BE2C (cell line): ENCODE data around the gene KCTD5.
A peak's percentile ranks its signal among the peaks of the same experiment; 100 is the strongest.

Experiments used
- DNase-seq: peaks from one replicate; pipeline ENCODE4 v3.0.0-alpha.2; 2020
- H3K27me3 ChIP-seq: fragments of 250-450 bp; sonication (Bioruptor Pico); 2 replicates; pipeline ENCODE4 v1.5.1; 2020; ENCODE audit warnings: mild to moderate bottlenecking
- H3K36me3 ChIP-seq: fragments of 250-450 bp; sonication (Bioruptor Pico); 2 replicates; pipeline ENCODE4 v1.5.1; 2020; ENCODE audit warnings: mild to moderate bottlenecking
- H3K4me1 ChIP-seq: fragments of 250-450 bp; sonication (Bioruptor Pico); 2 replicates; pipeline ENCODE4 v1.5.1; 2020
- H3K4me3 ChIP-seq: 2 replicates; pipeline ENCODE4 v1.5.1; 2011; ENCODE audit warnings: low read depth, low read length
- H3K9me3 ChIP-seq: fragments of 250-450 bp; sonication (Bioruptor Pico); 2 replicates; pipeline ENCODE4 v1.5.1; 2020
- TF ChIP-seq, protein P1 (sequence below): IDR thresholded peaks from 2 replicates; pipeline ENCODE4 v1.5.1; 2012; ENCODE audit warnings: mild to moderate bottlenecking, low read depth, low read length

KCTD5 gene

DNA sequence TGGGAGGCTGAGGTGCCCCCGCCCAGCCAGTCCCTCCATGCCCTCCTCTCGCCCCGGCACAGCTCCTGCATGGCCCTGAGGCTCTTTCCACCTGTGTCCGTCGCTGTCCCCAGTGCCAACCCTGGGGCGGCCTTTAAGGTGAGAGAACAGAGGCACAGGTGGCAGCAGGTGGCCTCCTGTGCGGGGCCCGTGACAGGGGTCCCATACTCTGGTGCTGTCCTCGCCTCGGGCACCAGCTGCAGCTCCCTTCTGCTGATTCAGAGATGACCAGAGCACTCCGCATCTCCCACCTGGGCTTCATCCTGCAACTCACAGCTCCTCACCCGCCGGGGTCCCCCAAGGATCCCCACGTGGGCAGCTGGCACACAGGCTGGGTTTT lies 29.7 kb downstream of the KCTD5 start:
- no peaks in the 10 kb centered on the region for H3K27me3 ChIP-seq
- H3K4me3 ChIP-seq: no peak overlapping the region
- H3K4me1 ChIP-seq: no peaks in the 10 kb centered on the region
- TF ChIP-seq, protein P1, sequence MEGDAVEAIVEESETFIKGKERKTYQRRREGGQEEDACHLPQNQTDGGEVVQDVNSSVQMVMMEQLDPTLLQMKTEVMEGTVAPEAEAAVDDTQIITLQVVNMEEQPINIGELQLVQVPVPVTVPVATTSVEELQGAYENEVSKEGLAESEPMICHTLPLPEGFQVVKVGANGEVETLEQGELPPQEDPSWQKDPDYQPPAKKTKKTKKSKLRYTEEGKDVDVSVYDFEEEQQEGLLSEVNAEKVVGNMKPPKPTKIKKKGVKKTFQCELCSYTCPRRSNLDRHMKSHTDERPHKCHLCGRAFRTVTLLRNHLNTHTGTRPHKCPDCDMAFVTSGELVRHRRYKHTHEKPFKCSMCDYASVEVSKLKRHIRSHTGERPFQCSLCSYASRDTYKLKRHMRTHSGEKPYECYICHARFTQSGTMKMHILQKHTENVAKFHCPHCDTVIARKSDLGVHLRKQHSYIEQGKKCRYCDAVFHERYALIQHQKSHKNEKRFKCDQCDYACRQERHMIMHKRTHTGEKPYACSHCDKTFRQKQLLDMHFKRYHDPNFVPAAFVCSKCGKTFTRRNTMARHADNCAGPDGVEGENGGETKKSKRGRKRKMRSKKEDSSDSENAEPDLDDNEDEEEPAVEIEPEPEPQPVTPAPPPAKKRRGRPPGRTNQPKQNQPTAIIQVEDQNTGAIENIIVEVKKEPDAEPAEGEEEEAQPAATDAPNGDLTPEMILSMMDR: no peak
- H3K9me3 ChIP-seq: no peaks in the 10 kb centered on the region
- no peak for DNase-seq
- H3K36me3 ChIP-seq: peaks cover 14% of the 10 kb centered on the region

DNA sequence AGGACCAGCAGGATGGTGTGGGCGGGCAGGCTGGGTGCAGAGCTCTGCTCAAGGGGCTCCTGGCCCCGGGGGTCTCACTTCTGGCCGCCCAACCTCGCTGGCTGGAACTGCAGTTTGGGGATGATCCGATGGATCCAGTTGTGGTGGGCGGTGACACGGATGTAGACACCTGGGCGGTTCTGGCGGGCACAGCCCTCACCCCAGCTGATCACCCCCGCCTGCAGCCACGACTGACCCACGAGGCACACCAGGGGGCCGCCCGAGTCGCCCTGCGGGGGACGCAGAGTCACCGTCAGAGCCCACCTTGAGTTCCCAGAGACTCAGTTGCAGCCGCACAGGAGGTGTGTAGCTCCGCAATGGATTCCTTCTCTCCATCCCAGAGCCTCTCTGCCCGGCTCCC lies 30.2 kb downstream of the KCTD5 start:
- peak; percentile 12 for DNase-seq
- H3K4me1 ChIP-seq: no peaks in the 10 kb centered on the region

DNA sequence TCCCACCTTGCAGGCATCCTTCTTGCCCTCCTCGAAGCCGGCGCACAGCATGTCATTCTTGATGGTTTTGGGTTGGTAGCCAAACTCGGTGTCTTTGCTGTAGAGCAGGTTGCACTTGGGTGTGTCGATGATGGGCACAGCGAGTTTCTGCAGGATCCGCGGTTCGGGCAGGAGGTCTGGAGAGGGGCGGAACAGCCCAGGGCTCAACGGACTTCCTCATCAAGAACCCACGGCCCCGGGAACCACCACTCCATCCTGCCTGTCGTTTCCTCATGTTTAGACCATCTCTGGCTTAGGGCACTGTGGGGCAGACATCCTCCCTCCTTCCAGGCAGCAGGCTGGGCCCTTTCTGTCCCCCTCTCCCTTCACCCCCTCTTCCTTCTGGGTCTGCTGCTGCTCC lies 31.2 kb downstream of the KCTD5 start:
- Histone ChIP-seq H3K4me1 (no peaks in the 10 kb centered on the region), H3K27me3 (no peaks in the 10 kb centered on the region), H3K4me3 (no peak overlapping the region), H3K9me3 (no peaks in the 10 kb centered on the region), H3K36me3 (no peaks in the 10 kb centered on the region; the same call in none of the 2 replicates)
- TF ChIP-seq, protein P1: no peak
- DNase-seq: peak; percentile 8

More for the DNA sequence above, 30.2 kb downstream of the KCTD5 start:
- Histone ChIP-seq H3K27me3 (no peaks in the 10 kb centered on the region), H3K4me3 (no peak overlapping the region), H3K36me3 (peaks cover 9% of the 10 kb centered on the region), H3K9me3 (no peaks in the 10 kb centered on the region)
- TF ChIP-seq, protein P1: no peak

DNA sequence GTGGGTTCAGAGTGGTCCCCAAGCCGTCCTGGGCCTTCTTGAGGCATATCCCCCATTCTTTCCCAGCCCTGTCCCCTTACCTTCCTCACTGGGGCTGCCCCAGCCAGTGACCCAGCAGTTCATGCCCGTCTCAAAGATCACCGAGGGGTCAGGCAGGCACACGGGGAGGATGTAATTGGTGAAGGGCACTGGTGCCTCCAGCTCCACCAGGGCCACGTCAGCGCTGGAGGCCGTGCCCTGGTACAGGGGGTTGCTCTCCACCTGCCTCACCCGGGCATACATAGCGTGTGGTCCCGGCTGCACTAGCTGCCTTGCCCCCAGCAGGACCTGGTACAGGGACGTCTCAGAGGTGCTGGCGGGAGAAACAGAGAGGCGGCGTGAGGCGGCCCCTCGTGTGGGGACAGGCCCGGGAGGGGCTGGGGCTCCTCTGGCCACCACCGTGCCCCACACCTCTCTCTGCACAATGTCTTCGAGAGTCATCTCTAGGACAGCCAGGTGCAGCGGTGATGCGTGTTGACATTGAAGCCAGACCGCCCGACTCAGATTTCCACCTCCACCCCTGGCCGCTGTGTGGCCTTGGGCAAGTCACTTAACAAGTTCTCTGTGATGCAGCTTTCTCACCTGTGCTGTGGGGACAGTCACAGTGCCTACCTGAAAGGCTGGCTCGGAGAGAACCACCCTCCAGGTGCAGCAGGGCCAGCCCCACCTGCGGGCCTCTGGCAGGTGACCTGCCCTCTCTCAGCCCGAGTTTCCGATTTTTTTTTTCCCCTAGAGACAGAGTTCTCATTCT lies 31.9 kb downstream of the KCTD5 start:
- Histone ChIP-seq H3K27me3 (no peaks in the 10 kb centered on the region), H3K4me3 (no peak overlapping the region), H3K4me1 (no peaks in the 10 kb centered on the region), H3K9me3 (no peaks in the 10 kb centered on the region), H3K36me3 (no peaks in the 10 kb centered on the region; the same call in 1 of the 2 replicates)
- peak; percentile 9 for DNase-seq
- TF ChIP-seq, protein P1: no peak

DNA sequence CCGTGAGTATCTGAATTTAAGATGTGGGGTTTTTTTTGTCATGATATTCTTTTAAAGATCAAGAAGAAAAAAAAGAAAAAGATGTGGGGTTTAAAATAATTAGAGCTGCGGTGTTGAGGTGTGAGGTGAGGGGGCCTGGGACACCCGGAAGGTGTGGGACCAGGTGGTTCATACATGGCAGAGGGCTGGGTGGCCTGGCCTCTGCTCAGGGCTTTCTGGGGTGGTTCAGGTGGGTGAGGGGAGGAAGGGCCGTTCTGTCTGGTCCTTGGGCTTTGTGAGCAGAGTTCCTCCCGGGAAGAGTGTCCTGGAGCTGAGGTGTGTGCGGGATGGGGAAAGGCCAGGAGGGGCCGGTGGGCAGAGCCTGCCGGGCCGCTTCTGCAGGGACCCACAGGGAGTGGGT lies 32.7 kb downstream of the KCTD5 start:
- Histone ChIP-seq H3K4me1 (no peaks in the 10 kb centered on the region), H3K36me3 (no peaks in the 10 kb centered on the region; the same call in 1 of the 2 replicates), H3K27me3 (no peaks in the 10 kb centered on the region), H3K9me3 (no peaks in the 10 kb centered on the region), H3K4me3 (peak overlapping the region; percentile 53)
- TF ChIP-seq, protein P1: no peak
- no peak for DNase-seq

DNA sequence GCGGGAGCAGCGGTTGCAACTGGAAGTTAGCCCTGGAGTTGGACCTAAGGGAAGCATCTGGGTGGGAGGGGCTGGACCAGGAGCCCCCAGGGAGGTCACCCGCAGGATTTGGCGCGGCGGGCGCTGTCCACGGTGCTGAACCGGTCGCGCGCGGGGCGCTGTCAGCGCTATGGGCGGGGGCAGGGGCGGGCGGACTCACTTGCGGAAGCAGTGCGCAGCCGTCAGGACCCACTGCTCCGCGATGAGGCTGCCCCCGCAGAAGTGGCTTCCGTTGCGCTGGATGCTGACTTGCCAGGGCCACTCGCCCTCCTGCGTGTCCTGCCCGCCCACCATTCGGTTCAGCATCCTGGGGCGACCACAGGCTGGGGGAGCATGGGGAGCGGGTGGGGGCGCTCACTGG lies 33.2 kb downstream of the KCTD5 start:
- no peaks in the 10 kb centered on the region for H3K27me3 ChIP-seq
- H3K36me3 ChIP-seq: no peaks in the 10 kb centered on the region; the same call in 1 of the 2 replicates
- H3K4me1 ChIP-seq: no peaks in the 10 kb centered on the region
- peak; percentile 63 for DNase-seq
- TF ChIP-seq, protein P1: no peak
- H3K9me3 ChIP-seq: no peaks in the 10 kb centered on the region
- peak overlapping the region; percentile 53 for H3K4me3 ChIP-seq
